Fibroblast of skin of back (primary cell): ENCODE measurements around the gene MAP3K8.
"Not testable (repeated sequence)": the region's sequence is repeated elsewhere in the genome, so short reads cannot be mapped to it uniquely, and the experiment has no call there.

ENCODE experiments used
- DNase-seq: peaks from one replicate; pipeline ENCODE4 v3.0.0-alpha.2; 2013

Gene MAP3K8

GRCh38 chr10:30422981-30423654 lies 10.9 kb upstream of the MAP3K8 start:
- DNase-seq, result peak; percentile 37

GRCh38 chr10:30423655-30424275 lies 10.2 kb upstream of the MAP3K8 start:
- not testable (repeated sequence) for DNase-seq

GRCh38 chr10:30425336-30426075 lies 8.5 kb upstream of the MAP3K8 start:
- DNase-seq, result no peak

- DNase-seq, result no peak
Measured at GRCh38 chr10:30430544-30431298, 3.3 kb upstream of the MAP3K8 start.

- DNase-seq, result peak; percentile 67
Measured at GRCh38 chr10:30431435-30431911, 2.5 kb upstream of the MAP3K8 start.

- peak; percentile 40 for DNase-seq
Measured at GRCh38 chr10:30432622-30433305, 1.2 kb upstream of the MAP3K8 start.

GRCh38 chr10:30433306-30433729 lies 666 bp upstream of the MAP3K8 start:
- peak; percentile 87 for DNase-seq

- peak; percentile 67 for DNase-seq
Measured at GRCh38 chr10:30434273-30435072, 489 bp downstream of the MAP3K8 start.

- DNase-seq, result peak; percentile 58
Measured at GRCh38 chr10:30435073-30435422, 1.1 kb downstream of the MAP3K8 start.

GRCh38 chr10:30435499-30436167 lies 1.6 kb downstream of the MAP3K8 start:
- not testable (repeated sequence) for DNase-seq

- DNase-seq, result peak; percentile 71
Measured at GRCh38 chr10:30436191-30436611, 2.2 kb downstream of the MAP3K8 start.

- no peak for DNase-seq
Measured at GRCh38 chr10:30436671-30437030, 2.7 kb downstream of the MAP3K8 start.

GRCh38 chr10:30437031-30437841 lies 3.3 kb downstream of the MAP3K8 start:
- peak; percentile 43 for DNase-seq

GRCh38 chr10:30438021-30438850 lies 4.3 kb downstream of the MAP3K8 start:
- DNase-seq, result peak; percentile 52

GRCh38 chr10:30439931-30440330 lies 5.9 kb downstream of the MAP3K8 start:
- no peak for DNase-seq

GRCh38 chr10:30442019-30442606 lies 8.1 kb downstream of the MAP3K8 start:
- DNase-seq, result no peak

GRCh38 chr10:30443049-30443448 lies 9.1 kb downstream of the MAP3K8 start:
- DNase-seq, result no peak

- peak; percentile 90 for DNase-seq
Measured at GRCh38 chr10:30445711-30446110, 11.7 kb downstream of the MAP3K8 start.
